Glomerular visceral epithelial cell (primary cell): ENCODE measurements around the gene GFRA1.

Experiments used
- DNase-seq: peaks from one replicate; pipeline ENCODE4 v3.0.0-alpha.2; 2016; ENCODE audit errors: extremely low spot score

Gene GFRA1, protein sequence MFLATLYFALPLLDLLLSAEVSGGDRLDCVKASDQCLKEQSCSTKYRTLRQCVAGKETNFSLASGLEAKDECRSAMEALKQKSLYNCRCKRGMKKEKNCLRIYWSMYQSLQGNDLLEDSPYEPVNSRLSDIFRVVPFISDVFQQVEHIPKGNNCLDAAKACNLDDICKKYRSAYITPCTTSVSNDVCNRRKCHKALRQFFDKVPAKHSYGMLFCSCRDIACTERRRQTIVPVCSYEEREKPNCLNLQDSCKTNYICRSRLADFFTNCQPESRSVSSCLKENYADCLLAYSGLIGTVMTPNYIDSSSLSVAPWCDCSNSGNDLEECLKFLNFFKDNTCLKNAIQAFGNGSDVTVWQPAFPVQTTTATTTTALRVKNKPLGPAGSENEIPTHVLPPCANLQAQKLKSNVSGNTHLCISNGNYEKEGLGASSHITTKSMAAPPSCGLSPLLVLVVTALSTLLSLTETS

DNA sequence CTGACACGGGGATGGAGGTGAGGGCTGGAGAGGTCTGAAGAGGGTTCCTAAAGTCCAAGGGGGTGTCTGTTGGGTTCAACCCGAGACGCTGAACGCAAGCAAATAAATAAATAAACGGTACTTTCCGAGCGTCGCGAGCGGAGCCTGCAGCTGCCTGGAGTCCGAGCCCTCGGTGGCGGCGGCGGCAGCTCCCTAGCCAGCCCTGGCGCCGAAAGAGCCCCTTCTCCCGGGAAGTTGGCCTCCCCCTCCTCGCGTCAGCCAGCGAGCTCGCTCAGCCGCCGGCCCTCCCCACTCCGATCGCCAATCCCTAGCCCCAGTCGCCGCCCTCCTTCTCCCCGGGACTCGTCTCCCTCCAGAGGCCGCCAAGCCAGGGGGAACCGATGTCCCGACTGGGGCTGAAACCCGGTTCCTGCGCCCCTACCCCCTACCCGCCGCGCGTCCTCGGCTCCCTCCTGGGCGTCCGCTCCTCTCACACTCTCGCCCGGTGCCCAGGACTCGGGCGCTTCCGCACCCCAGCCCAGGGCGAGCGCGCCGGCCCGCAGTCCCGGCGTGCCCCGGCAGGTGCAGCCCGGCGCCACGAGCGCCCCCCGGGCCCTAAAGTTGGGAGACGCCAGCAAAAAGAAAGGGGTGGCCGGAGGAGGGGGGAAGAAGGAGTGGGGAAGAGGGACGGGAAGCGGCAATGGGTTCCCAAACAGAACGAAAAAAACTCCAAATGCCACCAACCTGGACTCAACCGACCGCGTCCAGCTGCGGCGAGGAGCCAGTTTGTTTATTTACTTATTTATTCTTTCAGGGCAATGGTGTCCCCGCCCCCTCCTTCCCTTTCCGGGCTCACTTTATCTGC is at the start of gene GFRA1:
GFRA1 (minus strand) TSS at position 767 of the 844 bp plus-strand sequence. CDS start 1,177 bp downstream, outside the sequence.
- DNase-seq: peak; percentile 62

DNA sequence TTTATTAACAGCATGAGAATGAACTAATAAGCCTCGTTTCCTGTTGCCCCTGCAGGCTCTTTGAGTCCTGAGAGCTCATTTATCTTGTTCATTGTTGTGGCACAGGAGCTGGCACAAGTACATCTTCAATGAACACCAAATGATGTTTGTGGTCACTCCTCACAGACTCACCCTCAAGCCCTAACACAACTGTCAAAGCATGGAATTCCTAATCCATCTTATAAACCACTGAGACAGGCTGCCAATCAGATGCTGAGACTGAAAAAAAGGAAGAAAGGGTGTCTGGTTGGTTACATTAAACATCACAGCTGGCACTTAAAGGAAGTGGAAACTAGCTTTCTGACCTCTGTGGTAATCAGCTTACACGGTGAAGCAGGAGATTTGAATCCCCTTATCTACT is 43.5 kb upstream of the GFRA1 start:
- DNase-seq: peak; percentile 52

DNA sequence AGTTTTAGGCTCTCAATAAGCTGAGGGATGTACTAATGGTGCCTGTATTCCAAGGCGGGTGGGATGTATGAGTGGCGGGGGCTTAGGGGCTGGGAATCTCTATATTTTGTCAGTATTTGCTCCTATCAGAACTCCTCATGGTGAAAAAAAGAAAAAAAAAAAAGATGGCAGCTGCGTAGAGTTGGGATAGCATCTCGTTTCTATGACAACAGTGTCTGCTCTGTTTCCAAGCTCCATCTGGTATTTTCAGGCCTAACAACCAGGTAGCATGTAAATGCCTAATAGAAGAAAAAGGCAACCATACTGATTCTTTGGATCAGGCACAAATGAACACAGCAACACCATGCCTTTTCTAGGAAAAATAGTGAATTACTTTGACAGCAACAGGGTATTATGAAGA is 39.5 kb upstream of the GFRA1 start:
- no peak for DNase-seq

DNA sequence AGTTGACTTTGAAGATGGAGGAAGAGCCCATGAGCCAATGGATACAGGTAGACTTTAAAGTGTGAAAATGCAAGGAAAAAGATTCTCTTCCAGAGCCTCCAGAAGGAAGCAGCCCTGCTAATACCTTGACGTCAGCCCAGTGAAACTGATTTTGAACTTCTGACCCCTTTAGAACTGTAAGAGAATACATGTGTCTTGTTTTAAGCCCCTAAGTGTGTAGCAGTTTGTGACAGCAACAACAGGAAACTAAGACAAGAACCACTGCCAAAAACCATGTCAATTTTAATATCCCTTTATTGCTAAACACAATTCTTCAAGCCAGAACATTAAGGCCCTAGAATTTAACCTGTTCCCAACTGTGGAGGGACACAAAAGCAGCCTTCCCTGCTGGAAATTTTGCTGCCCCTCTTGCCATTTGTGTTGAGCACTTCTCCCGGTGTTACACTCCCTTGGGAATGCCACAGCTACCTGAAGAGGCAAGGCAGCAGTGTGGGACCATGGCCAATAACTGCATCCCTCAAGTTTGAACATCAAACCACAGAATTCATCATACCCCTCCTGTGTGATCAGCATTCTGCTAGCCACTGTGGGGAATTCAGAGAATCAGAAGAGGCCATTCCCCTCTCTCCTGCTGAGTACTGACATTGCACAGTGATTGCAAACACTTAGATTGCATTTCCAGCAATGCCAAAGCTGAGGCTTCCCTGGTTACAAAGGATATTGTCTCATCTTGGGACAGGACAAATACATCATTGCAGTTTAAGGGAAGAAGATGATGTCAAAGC is 38.9 kb upstream of the GFRA1 start:
- peak; percentile 12 for DNase-seq

DNA sequence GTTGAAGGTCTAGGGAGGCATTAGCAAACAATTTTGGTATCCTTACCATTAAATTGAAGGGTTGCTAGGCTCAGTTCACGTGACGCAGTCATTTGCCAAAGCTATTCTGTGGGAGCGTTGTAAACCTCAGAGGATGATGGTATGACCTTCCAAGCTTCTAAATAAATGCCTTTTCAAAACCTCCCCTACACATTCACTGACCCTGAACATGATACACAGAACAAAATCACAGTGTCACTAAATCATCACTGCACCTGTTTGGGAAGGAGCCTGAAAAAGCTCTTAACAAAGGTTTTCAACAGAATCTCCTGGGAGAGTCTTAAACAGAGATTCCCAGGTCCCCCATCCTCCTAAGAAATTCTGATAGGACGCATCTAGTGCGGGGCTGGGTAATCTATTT is 38.0 kb upstream of the GFRA1 start:
- DNase-seq: no peak

DNA sequence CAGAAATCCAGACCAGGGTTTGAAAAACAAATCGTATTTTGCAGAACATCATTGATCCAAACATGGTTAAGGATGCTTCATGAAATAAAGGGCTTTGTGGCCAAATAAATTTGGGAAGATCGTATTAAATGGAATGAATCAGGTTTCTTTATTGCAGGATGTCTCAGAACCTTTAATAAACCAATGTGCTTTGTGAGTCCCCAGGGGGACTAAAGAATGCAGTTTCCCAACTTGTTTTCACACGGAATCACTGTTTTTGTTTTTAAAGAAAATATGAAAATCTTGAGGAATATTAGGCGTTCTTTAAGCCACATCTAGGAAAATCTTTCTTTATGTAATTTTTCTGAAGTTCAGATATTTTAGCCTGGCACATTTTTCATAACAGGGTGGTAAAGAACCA is 34.4 kb upstream of the GFRA1 start:
- DNase-seq: no peak

DNA sequence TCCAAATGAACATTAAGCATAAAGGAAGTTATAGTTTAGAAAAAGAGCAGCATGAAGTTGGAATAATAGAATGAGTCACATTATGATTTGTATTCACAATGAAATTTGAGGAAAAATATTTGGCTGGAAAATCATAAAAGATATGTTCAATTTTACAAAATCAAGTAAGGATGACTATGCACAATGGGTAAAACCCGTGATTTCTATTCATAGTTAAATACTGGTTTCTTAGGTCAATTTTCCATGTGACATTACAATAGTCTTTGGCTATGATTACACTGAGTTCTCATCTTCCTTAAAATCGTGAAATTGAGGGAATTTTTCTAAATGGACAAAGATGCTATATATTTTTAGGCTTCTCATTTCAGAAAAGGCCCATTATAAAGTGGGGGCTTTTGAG is 33.8 kb upstream of the GFRA1 start:
- no peak for DNase-seq

DNA sequence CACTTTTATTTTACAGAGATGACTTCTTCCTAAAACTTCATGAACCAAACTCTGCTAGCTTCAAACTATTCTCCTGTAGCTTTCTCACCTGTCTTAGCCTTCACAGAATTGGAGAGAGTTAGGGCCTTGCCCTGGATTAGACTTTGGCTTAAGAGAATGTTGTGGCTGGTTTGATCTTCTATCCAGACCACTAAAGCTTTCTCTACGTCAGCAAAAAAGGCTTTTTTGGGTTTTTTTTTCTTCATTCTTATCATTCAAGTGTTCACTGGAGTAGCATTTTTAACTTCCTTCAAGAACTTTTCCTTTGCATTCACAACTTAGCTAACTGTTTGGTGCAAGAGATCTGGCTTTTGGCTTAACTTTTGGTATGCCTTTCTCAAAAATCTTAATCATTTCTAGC is 31.9 kb upstream of the GFRA1 start:
- no peak for DNase-seq

DNA sequence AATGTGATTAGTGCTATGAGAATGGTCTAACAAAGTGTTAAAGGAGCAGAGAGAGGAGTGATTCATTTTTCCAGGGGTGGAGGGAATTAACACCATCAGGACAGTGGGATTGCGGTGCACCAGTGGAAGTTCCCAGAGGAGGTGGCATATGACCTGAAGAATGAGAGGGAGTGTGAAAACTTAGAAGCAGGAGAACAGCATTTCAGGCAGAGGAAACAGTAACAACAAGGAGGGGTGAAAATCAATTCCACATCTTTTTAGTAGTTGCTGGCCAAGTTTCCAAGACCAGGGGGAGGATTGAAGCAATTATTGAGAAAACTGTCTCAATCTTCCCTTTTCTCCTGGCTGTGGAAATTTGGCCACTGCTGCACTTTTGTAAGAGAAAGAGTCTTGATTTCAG is 27.5 kb upstream of the GFRA1 start:
- peak; percentile 10 for DNase-seq

DNA sequence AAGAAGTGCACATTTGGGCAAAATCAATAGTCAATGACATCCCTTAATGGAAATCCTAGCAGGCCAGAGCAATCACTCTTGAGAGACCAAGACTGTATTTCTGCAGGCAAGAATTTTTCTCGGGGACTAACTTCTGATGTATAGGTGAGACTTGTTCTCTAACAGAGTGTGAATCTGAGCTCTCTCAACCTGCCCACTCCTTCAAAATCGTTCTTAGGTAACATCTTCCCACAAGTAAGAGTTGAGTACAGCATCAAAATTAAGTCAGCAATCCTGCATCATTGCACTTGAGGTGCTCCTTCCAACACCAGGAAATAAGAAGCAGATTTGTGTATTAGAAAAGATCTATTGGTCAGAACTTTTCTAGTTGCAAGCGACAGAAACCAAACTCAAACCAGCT is 25.6 kb upstream of the GFRA1 start:
- no peak for DNase-seq

DNA sequence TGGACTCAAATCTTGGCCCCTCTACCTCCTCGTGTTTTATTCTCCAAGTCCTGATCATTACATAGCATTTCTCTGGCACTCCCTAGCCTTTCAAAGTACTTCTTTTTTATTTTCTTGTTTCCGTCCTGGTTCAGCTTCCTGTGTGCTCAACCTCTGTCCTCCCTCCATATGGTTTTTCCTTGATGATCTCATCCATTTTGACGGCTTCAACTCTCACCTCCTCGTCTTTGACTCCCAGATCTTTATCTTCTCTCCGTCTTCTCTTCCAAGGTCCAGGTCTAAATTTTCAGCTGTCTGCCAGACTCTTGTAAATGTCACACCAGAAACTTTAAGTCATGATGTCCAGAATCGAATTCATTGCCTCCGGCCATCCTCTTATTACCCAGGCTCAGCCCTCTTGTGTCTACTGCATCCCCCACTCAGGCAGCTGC is 23.3 kb upstream of the GFRA1 start:
- DNase-seq: no peak

DNA sequence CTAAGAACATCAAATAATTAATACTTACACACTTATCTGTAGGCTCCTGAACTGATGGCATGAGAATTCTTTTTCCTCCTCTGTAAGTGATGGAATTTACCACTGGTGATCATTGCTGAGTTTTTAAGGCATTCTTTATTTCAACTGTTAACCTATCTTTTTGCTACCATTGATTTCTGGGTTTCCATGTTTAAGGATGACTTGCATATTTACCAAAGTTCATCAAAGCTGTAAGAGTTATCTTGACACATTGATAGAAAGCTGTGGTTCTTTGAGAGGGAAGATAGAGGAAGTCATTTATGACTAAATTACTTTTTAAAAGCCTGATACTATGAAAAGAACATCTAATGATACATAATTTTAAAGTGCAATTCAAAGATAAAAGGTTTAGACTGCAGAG is 19.5 kb upstream of the GFRA1 start:
- no peak for DNase-seq

DNA sequence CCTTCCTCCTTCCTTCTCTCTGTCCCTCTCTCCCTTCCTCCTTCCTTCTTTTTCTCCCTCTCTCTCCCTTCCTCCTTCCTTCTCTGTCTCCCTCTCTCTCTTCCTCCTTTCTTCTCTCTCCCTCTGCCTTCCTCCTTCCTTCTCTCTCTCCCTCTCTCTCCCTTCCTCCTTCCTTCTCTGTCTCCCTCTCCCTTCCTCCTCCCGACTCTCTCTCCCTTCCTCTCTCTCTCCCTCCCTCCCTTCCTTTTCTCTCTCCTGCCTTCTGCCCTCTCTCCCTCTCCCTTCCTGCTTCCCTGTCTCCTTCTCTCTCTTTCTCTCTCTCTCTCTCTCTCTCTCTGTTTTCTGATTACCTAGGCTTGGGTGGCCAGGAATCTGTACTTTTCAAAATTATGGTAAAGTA is 16.6 kb upstream of the GFRA1 start:
- no peak for DNase-seq

DNA sequence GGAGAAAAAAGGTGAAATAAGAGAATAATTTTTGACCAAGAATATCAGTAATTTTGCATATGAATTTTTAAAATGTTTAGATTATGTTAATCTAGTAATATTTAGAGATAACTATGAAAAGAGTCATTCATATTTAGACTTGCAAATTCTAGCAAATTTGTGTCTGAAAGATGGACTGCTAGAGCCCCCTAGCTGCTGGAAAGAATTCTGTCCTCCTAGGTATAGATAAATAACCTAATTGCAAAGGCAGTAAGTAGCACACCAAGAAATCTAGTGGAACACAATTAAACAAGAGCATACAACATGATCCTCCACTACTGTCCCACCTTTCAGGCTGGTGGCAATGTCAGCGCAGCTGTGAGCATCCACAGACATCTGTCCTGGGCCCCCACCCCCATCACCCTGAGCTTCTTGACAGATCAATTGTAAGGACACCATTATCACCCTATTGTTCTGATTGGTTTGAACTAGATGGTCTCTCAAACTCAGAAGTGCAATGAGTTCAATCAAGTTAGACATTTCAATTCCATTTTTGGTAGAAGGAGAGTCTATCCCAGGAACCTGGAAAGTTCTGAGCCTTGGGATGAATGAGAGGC is 15.0 kb upstream of the GFRA1 start:
- DNase-seq: peak; percentile 63

DNA sequence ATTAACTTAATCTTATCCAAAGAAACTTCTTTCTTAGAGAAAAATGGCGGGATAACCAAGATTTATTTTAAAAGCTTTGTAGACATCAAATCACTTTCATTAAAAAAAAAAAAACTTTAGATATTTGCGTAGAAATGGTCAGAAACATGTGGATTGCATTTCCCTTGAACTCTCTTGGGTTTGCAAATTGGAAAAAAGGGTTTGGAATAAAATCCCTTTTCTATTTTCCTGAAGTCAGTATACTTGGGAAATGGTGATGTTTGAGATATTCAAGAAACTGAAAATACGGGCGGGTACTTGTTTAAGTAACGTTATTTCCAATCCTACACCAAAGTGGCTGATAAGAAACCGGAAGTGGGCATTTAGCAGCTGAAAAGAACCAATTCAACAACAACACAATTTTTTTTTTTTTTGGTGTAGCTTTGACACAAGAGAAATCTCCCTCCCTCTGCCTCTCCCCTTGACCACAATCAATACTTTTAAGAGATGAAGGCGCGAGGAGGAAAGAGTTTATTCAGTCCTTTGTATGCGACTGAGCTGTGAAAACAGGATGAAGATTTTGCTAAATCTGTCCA is 13.7 kb upstream of the GFRA1 start:
- DNase-seq: no peak

DNA sequence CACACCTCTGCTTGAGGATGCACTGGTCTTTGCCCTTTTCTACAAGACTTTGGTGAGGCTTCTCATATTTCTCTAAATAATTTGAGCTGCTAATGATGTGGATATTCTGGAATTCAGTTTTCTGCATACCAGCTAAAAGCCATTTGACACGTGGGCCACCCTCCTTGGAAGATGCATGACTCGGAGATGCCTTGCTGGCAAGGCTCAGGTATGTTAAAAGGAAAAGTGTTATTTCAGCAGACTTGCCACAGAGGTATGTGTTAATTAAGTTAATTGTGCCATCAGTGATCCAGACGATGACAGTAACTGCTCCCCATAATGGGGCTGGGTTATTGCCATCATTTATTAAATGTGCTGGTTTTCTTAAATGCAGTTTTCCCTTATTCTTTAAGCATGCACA is 8.8 kb upstream of the GFRA1 start:
- no peak for DNase-seq

DNA sequence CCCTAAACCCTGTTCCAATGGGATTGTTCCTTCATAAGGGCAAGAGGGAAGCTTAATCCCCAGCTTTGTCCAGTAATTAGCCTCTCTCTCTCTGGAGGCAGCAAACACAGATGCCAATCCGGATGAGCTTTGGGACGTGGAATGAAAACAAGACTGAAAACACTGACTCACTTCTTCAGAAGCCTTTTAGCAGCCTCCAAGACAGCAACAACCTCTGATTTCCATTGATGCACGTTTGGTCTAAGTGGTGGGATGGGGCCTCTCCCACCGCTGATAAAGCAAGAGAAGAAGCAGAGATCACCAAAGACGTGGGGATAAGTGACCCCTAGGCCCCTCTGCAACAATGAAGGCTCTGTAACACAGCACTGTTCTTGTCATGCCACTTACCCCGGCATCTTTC is 5.8 kb upstream of the GFRA1 start:
- no peak for DNase-seq

DNA sequence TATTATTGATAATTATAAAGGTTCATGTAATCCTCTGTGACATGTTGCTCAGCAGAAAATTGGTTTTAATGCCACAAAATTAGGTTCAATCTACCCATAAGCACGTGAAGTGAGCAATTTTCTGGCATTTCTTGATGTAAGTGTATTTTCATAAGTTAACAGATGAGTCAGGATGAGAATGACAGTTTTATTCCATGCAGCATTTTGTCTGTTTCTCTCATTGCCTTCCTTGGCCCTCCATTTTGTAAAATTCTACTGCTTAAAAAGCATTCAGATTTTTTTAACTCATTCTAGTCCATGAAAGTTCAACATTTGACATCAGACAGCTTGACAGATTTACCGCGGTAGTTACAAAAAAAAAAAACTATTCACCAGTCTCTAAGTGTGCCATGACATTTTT is 4.0 kb upstream of the GFRA1 start:
- DNase-seq: no peak

DNA sequence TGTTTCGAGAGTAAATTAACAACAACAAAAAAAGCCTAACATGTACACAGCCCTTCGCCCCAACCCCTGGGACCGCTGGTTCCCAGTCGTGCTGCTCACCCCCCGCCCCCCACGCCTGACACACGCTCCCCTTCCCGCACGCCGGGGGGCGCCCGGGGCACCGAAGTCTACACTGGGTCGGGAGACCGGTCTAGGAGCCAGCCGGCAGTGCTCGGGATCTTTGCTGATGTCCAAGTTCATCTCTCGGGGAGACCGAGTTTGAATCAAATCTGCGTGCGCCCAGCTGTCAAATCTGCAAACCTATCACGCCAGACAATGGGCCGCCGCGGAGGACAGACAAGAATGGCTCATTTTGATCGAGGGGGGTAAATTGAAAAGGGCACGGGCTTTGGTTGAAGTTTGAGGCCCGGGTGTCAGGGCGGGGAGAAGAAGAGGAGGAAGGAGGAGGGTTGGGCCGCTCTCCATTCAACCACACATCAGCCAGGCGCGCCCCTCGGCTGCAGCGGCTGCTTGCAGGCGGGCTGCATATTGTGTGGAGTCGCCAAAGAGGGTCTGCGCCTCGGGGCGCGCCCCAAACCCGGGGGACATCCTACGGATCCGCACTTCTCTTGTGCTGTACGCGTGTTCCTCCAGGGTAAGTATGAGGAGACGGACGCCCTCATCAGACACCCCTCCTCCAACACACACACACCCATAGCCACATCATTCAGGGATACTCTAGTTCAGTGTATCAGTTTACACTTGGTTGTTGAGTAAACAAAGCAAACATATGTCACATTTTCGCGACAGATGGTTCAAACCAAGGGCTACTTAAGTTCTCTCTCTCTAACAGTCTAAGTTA is 1.3 kb upstream of the GFRA1 start:
- DNase-seq: peak; percentile 53
